Panc1 (cell line): ENCODE results near the gene LYST. TPM values are rescaled to one million over a fixed set of nuclear protein-coding genes. Genes with fewer than 3 reads are reported as not detected.
"Not testable (repeated sequence)": the region's sequence is repeated elsewhere in the genome, so short reads cannot be mapped to it uniquely, and the experiment has no call there.

ENCODE experiments used
- ATAC-seq: fragments of 200-7000 bp; cut with Tn5 transposase; 2 replicates; pipeline ENCODE4 v1.9.1; 2020; ENCODE audit warnings: mild to moderate bottlenecking, moderate library complexity
- BruUV-seq: library from RNA; stranded (reverse); fragments of 400-500 nt; replicated peaks from 2 replicates; lab custom pipeline; 2021; lab: Mats Ljungman, UMichigan
- CTCF ChIA-PET: fragments of 300-600 bp; sonication (Branson Sonifier 250); formaldehyde crosslinking; loops from one replicate; lab custom pipeline; 2022; ENCODE audit warnings: antibody characterized with exemption; lab: Charles Lee
- POLR2A ChIA-PET: fragments of 300-600 bp; sonication (Branson Sonifier 250); formaldehyde crosslinking; loops from one replicate; lab custom pipeline; 2022; ENCODE audit warnings: antibody characterized with exemption; lab: Charles Lee
- DNase-seq: peaks from one replicate; pipeline ENCODE4 v3.0.0-alpha.2; 2010; ENCODE audit warnings: low read depth, low spot score
- H3K27ac ChIP-seq: 2 replicates; pipeline ENCODE4 v1.5.1; 2011; ENCODE audit warnings: mild to moderate bottlenecking, low read length, inconsistent platforms
- H3K27me3 ChIP-seq: fragments of 200-500 bp; sonication (Bioruptor generic); 2 replicates; pipeline ENCODE4 v1.6.0; 2014; ENCODE audit warnings: low read length, inconsistent platforms; ENCODE audit not compliant: control insufficient read depth, insufficient read depth
- H3K36me3 ChIP-seq: fragments of 200-500 bp; sonication (Bioruptor generic); 2 replicates; pipeline ENCODE4 v1.5.1; 2014; ENCODE audit warnings: inconsistent platforms, mild to moderate bottlenecking, low read length, moderate library complexity; ENCODE audit not compliant: control insufficient read depth, insufficient read depth
- H3K4me1 ChIP-seq: 2 replicates; pipeline ENCODE4 v1.5.1; 2011; ENCODE audit warnings: inconsistent platforms, mild to moderate bottlenecking, low read length, moderate library complexity; ENCODE audit not compliant: control insufficient read depth, insufficient read depth
- H3K4me3 ChIP-seq, 2 experiments: 2 replicates each; pipeline ENCODE4 v1.5.1; 2011 to 2012; ENCODE audit warnings: low read depth in 2 of 2, low read length in 2 of 2, mild to moderate bottlenecking in 2 of 2, inconsistent platforms in 1 of 2, moderate library complexity in 1 of 2
- H3K9me3 ChIP-seq: fragments of 200-500 bp; sonication (Bioruptor generic); 2 replicates; pipeline ENCODE4 v1.5.1; 2014; ENCODE audit warnings: low read depth, mild to moderate bottlenecking, inconsistent platforms, low read length, moderate library complexity; ENCODE audit not compliant: control insufficient read depth, insufficient read depth
- POLR2AphosphoS5 ChIP-seq: IDR thresholded peaks from 2 replicates; pipeline ENCODE4 v1.6.1; 2012; ENCODE audit warnings: mild to moderate bottlenecking, low read depth, low read length, moderate library complexity
- SIN3A ChIP-seq: IDR thresholded peaks from 2 replicates; pipeline ENCODE4 v1.6.1; 2012; ENCODE audit warnings: low read depth, mild to moderate bottlenecking, low read length, moderate library complexity, borderline replicate concordance; ENCODE audit not compliant: insufficient read depth
- TCF7L2 ChIP-seq: IDR thresholded peaks from 2 replicates; pipeline ENCODE4 v1.6.1; 2011; ENCODE audit warnings: mild to moderate bottlenecking, low read depth, low read length, inconsistent platforms
- in situ Hi-C: cut with HindIII; loops from 2 replicates; pipeline ENCODE4 v1.10.0; 2016; ENCODE audit warnings: low sequenced_read_pairs, low pct_unique_long_range_greater_than_20kb
- intact Hi-C: fragments of 100-400 bp; cut with micrococcal nuclease; formaldehyde crosslinking; loops from one replicate; pipeline ENCODE4 v1.10.0; 2022; ENCODE audit not compliant: unreplicated experiment
- total RNA-seq: library from RNA; stranded (reverse); gene quantifications from one replicate; pipeline ENCODE4 v1.2.1, GENCODE V29; 2021; ENCODE audit not compliant: unreplicated experiment
- TF ChIP-seq, protein P1 (sequence below): fragments of 450-650 bp; IDR thresholded peaks from 2 replicates; pipeline ENCODE4 v1.5.1; 2017; ENCODE audit warnings: mild to moderate bottlenecking
- TF ChIP-seq, protein P2 (sequence below), 2 experiments: IDR thresholded peaks; 2 replicates each; pipeline ENCODE4 v1.6.1; 2011 to 2012; ENCODE audit warnings: low read depth in 2 of 2, control low read depth in 1 of 2, low read length in 1 of 2, mild to moderate bottlenecking in 1 of 2, moderate library complexity in 1 of 2; ENCODE audit not compliant: insufficient read depth in 1 of 2

Gene LYST
- total RNA-seq, 1 experiment from 2014 or later: 75.2 TPM

DNA sequence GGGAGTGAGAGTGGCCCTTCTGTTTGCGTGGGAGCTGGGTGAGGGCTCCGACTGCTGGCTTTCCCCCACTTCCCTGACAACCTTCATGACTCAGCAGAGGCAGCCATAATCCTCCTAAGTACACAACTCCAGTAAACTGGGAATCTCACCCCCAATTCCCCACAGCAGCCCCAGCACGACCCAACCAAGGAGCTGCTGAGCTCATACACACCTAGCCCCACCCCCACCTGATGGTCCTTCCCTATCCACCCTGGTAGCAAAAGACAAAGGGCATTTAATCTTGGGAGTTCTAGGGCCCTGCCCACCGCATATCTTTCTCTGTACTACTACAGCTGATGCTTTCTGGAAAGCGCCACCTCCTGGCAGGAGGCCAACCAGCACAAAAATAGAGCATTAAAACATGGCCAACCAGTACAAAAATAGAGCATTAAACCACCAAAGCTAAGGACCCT lies 21.0 kb downstream of the LYST start:
- H3K4me3 ChIP-seq: peak overlapping the region; percentile 27 to 49
- POLR2A ChIA-PET: interaction anchor here (1.1 to 1.2 kb wide), 2 partner anchors 12 to 21 kb away, joined by 5 to 7 read pairs; partner anchors contain the start of gene LYST
- ATAC-seq: peak; percentile 83
- H3K36me3 ChIP-seq, intact Hi-C loops, in situ Hi-C loops, BruUV-seq, H3K27me3 ChIP-seq, H3K9me3 ChIP-seq, DNase-seq: not testable (repeated sequence)
- H3K27ac ChIP-seq: peak overlapping the region; percentile 95
- TF ChIP-seq, protein P1, sequence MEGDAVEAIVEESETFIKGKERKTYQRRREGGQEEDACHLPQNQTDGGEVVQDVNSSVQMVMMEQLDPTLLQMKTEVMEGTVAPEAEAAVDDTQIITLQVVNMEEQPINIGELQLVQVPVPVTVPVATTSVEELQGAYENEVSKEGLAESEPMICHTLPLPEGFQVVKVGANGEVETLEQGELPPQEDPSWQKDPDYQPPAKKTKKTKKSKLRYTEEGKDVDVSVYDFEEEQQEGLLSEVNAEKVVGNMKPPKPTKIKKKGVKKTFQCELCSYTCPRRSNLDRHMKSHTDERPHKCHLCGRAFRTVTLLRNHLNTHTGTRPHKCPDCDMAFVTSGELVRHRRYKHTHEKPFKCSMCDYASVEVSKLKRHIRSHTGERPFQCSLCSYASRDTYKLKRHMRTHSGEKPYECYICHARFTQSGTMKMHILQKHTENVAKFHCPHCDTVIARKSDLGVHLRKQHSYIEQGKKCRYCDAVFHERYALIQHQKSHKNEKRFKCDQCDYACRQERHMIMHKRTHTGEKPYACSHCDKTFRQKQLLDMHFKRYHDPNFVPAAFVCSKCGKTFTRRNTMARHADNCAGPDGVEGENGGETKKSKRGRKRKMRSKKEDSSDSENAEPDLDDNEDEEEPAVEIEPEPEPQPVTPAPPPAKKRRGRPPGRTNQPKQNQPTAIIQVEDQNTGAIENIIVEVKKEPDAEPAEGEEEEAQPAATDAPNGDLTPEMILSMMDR: peak; percentile 76
- peaks cover 39% of the 10 kb centered on the region for H3K4me1 ChIP-seq
- CTCF ChIA-PET: interaction anchor here (0.6 to 1.0 kb wide), 4 partner anchors 9 to 126 kb away, joined by 3 to 8 read pairs (median 4); no protein-coding TSS in a partner anchor

DNA sequence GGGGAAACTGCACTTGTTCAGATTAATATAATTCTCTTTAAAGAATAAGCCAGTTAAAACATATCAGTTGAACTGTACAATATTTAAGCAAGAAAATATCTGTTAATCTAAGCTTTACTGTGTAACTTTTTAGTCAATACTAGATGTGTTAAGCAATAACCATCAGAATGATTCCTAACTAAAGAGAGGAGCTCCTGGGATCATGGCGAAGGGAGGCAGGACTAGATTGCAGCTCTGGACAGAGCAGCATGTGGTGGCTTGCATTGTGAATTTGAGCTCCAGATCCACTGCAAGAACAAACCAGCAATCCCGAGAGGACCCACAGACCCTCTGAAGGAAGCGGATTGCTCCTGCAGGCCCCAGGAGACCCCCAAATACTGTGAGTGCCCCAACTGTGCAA lies 21.9 kb downstream of the LYST start:
- ATAC-seq (peak; percentile 55), DNase-seq (no peak)
- H3K4me3 ChIP-seq: peak overlapping the region; percentile 27 to 49; a peak in 3 of 4 replicates
- H3K27ac ChIP-seq: peak overlapping the region; percentile 95
- no TSS peak for BruUV-seq
- peaks cover 39% of the 10 kb centered on the region for H3K4me1 ChIP-seq
- intact Hi-C loops (no loop called here), in situ Hi-C loops (no loop called here)
- no peaks in the 10 kb centered on the region for H3K9me3 ChIP-seq
- H3K27me3 ChIP-seq: no peaks in the 10 kb centered on the region
- TF ChIP-seq POLR2AphosphoS5 (no peak), SIN3A (no peak), TCF7L2 (no peak)
- TF ChIP-seq, protein P1: no peak
- TF ChIP-seq, protein P2, sequence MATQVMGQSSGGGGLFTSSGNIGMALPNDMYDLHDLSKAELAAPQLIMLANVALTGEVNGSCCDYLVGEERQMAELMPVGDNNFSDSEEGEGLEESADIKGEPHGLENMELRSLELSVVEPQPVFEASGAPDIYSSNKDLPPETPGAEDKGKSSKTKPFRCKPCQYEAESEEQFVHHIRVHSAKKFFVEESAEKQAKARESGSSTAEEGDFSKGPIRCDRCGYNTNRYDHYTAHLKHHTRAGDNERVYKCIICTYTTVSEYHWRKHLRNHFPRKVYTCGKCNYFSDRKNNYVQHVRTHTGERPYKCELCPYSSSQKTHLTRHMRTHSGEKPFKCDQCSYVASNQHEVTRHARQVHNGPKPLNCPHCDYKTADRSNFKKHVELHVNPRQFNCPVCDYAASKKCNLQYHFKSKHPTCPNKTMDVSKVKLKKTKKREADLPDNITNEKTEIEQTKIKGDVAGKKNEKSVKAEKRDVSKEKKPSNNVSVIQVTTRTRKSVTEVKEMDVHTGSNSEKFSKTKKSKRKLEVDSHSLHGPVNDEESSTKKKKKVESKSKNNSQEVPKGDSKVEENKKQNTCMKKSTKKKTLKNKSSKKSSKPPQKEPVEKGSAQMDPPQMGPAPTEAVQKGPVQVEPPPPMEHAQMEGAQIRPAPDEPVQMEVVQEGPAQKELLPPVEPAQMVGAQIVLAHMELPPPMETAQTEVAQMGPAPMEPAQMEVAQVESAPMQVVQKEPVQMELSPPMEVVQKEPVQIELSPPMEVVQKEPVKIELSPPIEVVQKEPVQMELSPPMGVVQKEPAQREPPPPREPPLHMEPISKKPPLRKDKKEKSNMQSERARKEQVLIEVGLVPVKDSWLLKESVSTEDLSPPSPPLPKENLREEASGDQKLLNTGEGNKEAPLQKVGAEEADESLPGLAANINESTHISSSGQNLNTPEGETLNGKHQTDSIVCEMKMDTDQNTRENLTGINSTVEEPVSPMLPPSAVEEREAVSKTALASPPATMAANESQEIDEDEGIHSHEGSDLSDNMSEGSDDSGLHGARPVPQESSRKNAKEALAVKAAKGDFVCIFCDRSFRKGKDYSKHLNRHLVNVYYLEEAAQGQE (IDR thresholded peaks at IDR 0.05; ENCODE audit: insufficient read depth in 1 of 2, low read depth in 2 of 2, low read length in 1 of 2): no peak
- CTCF ChIA-PET: interaction anchor here (0.7 to 1.0 kb wide), 4 partner anchors 8 to 127 kb away, joined by 3 to 5 read pairs (median 4); no protein-coding TSS in a partner anchor
- POLR2A ChIA-PET: interaction anchor here (1.1 kb wide), 1 partner anchor 13 kb away, joined by 7 read pairs; no protein-coding TSS in a partner anchor
- no peaks in the 10 kb centered on the region for H3K36me3 ChIP-seq
